HL-60/S4 (cell line): Measurements from ENCODE around the gene PLEKHM2.

Source experiments
- in situ Hi-C: fragments of 300-500 bp; cut with MboI; formaldehyde crosslinking; loops from 2 replicates; pipeline ENCODE4 v1.14.3; 2022; ENCODE audit warnings: low sequenced_read_pairs

Gene PLEKHM2

GRCh38 chr1:15674386-15675159 lies 9.5 kb upstream of the PLEKHM2 start:
- in situ Hi-C loops, result no loop called here

GRCh38 chr1:15676010-15676409 lies 8.1 kb upstream of the PLEKHM2 start:
- in situ Hi-C loops, result no loop called here

GRCh38 chr1:15676688-15677661 lies 7.1 kb upstream of the PLEKHM2 start:
- in situ Hi-C loops, result no loop called here

- in situ Hi-C loops, result no loop called here
Observed at GRCh38 chr1:15678578-15678977, 5.5 kb upstream of the PLEKHM2 start.

GRCh38 chr1:15680131-15680530 lies 4.0 kb upstream of the PLEKHM2 start:
- in situ Hi-C loops, result no loop called here

GRCh38 chr1:15680561-15681348 lies 3.4 kb upstream of the PLEKHM2 start:
- in situ Hi-C loops, result no loop called here

- in situ Hi-C loops, result no loop called here
Observed at GRCh38 chr1:15681349-15682292, 2.5 kb upstream of the PLEKHM2 start.

- in situ Hi-C loops, result no loop called here
Observed at GRCh38 chr1:15682936-15683341, 1.2 kb upstream of the PLEKHM2 start.

GRCh38 chr1:15683345-15684039 lies 628 bp upstream of the PLEKHM2 start:
- in situ Hi-C loops, result no loop called here

GRCh38 chr1:15684468-15685291 lies 560 bp downstream of the PLEKHM2 start:
- in situ Hi-C loops, result no loop called here

GRCh38 chr1:15685820-15686219 lies 1.7 kb downstream of the PLEKHM2 start:
- in situ Hi-C loops, result no loop called here

GRCh38 chr1:15687446-15687845 lies 3.3 kb downstream of the PLEKHM2 start:
- in situ Hi-C loops, result no loop called here

GRCh38 chr1:15690317-15690716 lies 6.2 kb downstream of the PLEKHM2 start:
- in situ Hi-C loops, result no loop called here

- in situ Hi-C loops, result no loop called here
Observed at GRCh38 chr1:15691434-15692032, 7.4 kb downstream of the PLEKHM2 start.

GRCh38 chr1:15692121-15692682 lies 8.1 kb downstream of the PLEKHM2 start:
- in situ Hi-C loops, result no loop called here

GRCh38 chr1:15693371-15693770 lies 9.3 kb downstream of the PLEKHM2 start:
- in situ Hi-C loops, result no loop called here

GRCh38 chr1:15696956-15697521 lies 12.9 kb downstream of the PLEKHM2 start:
- in situ Hi-C loops, result no loop called here
